ENCODE data around the gene PWP2. TPM values are rescaled to one million over a fixed set of nuclear protein-coding genes. Genes with fewer than 3 reads are reported as not detected.
"Not testable (repeated sequence)": the region's sequence is repeated elsewhere in the genome, so short reads cannot be mapped to it uniquely, and the experiment has no call there.

PWP2 gene
- total RNA-seq, 4 donors from 2014 or later = 5.6 to 63.5 (median 10.6) TPM

DNA sequence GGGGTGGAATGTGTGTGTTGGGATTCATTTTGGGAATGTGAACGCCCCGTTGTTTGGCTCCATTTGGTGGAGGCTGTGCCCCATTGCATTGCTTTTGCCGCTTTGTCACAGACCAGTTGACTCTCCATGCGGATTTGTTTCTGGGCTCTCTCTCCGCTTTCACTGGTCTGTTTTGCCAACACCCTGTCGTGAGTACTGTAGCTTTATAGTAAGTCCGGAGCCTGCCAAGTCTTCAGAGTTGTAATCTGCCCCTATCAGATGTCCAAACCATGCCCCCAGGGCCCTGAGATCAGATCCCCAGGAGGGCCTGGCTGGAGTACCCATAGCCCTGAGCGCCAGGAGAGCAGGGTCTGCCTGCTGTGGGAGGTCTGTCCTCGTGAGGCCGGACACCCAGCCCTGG is 43.1 kb downstream of the PWP2 start:
- H3K9me3 ChIP-seq, H3K36me3 ChIP-seq, H3K4me3 ChIP-seq, H3K27me3 ChIP-seq, H3K4me1 ChIP-seq, DNase-seq, H3K27ac ChIP-seq: not testable (repeated sequence)

DNA sequence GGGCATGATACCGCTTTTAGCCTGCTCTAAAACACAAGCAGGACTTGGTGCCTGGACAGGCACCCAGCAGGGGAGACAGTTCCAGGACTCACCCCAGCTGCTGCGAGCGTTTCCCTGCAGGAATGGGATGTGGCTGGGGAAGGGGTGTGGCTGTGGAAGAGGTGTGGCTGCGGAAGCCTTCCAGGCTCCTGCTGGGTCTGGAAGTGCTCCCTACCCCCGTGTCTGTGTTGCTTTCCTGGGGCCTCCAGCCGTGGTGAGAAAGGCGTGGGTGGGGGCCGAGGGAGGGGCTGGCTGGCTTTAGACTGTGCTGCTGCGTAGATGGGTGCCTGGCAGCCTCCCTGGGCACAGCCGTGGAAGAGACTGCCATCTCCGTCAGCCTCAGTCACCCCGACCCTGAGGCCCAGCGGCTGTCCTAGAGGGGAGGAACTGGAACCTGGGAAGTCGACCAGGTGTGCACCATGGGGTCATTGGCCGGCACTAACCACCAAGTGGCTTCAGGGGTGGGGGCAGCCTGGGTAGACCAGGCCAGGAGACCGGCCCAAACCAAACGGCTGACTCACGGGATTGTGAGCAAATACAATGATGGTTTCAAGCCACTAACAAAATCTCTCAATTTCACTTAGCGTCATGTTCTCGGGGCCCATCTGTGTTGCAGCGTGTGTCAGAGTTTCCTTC is 46.2 kb downstream of the PWP2 start:
- not testable (repeated sequence) for H3K27ac ChIP-seq, H3K4me3 ChIP-seq, H3K4me1 ChIP-seq, H3K27me3 ChIP-seq, DNase-seq, H3K9me3 ChIP-seq, H3K36me3 ChIP-seq

DNA sequence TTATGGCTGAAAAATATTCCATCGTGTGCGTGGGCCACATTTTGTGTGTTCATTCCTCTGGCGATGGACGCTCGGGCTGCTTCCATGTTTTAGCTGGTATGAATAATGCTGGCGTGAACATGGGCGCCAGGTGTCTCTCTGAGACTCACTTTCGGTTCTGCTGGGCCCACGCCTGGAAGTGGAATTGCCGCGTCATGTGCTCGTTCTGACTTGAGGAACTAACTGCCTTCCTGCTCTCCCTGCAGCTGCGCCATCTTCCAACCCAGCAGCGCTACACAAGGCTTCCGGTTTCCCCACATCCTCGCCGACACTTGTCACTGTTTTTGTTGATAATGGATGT is 46.7 kb downstream of the PWP2 start:
- peak in 2 of 3 donors; percentile 41 to 50 for DNase-seq
- H3K4me3 ChIP-seq, H3K4me1 ChIP-seq, H3K27ac ChIP-seq, H3K36me3 ChIP-seq, H3K9me3 ChIP-seq, H3K27me3 ChIP-seq: not testable (repeated sequence)

DNA sequence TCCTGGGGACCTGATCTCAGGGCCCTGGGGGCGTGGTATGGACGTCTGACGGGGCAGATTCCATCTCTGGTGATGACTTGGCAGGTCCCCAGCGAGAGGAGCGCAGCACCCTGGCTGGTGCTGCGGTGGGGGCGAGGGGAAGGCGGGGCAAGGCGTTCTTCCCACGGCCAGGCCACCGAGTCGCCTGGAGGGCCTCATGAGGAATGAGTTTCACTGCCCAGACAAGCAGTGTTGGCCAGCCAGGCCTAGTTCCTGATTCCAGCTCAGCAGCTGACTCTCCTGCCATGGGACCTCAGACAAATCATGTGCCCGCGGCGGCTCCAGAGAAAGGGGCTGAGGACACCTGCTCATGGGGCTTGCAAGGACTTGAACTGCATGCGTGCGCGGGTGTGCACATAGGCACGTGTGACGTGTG is 47.6 kb downstream of the PWP2 start:
- not testable (repeated sequence) for H3K4me1 ChIP-seq, DNase-seq, H3K4me3 ChIP-seq, H3K27ac ChIP-seq, H3K9me3 ChIP-seq, H3K27me3 ChIP-seq, H3K36me3 ChIP-seq

DNA sequence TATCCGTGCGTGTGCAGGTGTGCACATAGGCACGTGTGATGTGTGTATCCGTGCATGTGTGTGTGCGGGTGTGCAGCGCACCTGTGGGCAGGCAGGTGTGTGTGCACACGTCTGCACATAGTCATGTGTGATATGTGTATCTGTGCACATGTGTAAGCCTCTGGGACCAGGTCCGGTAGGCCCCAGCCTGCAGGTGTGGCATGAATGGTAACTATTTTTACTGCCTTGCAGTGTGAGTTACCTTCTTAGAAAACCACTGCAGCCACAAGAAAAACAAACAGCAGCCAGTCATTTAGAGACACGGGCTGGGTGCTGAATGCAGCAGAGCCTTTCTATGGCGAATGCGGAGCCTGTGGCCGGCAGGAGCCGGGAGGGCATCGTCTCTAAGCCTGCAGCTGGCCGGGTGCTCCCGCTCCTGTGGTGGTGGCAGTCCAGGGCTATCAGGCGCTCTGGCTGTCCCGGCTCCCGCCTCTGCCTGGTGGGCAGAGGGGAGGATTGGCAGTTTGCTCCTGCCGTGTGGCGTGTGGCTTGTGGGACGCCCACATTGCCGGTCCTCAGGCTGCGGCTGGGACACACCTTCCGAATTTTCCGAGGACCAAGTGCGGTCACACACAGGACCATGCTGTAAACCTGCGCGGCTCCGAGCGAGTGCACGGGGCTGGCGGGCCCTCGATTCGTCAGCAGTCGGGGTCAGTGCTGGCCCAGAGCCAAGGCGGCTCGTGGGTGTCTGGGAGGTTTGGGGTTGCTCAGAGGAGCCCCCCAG is 48.2 kb downstream of the PWP2 start:
- not testable (repeated sequence) for H3K27me3 ChIP-seq, H3K4me3 ChIP-seq
- H3K27ac ChIP-seq = peak overlapping the region in 1 of 4 donors; percentile 36

DNA sequence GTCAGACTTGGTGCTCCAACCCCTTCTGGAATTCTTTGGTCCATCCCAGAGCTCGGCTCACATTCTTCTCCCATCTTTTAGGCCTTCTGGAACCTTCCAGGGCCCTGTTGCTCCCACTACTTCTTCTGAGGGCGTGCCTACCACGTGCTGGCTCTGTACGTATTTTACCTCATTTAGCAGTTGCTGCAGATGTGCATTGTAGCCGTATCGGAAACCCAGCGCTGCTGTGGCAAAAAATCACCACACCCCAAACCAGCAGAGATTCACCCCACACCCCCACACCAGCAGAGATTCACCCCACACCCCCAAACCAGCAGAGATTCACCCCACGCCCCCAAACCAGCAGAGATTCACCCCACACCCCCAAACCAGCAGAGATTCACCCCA is 48.8 kb downstream of the PWP2 start:
- H3K9me3 ChIP-seq = not testable (repeated sequence)

More for the DNA sequence above, 48.2 kb downstream of the PWP2 start:
- not testable (repeated sequence) for H3K36me3 ChIP-seq, H3K4me1 ChIP-seq, H3K9me3 ChIP-seq, DNase-seq

DNA sequence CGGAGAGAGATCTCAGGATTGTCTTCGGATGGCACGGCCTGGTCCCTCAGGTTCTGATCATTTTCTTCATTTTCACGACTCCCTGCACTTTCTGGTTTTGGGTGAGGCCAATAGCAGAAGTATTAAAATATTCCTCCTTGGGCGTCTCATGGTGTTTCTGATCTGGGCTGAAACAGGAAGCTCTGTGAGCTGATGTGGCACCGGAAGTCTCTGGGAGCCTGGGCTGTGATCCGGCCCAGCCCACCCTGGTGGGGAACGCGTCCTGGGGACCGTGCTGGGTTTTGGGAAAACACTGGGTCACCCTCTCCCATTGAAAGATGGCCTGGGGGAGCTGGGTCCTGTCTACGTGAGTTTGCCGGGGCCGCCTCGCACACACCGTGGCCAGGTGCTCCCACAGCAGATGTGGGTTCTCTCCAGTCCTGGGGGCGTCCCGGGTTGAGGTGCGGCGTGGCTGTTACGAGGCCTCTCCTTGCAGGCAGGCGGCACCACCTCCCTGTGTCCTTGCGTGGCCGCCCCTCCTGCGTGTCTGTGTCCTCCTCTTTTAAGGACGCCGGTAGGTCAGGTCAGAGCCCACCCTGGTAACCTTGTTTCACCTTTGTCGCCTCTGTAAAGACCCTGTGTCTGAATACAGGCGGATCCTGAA is 50.4 kb downstream of the PWP2 start:
- not testable (repeated sequence) for H3K27me3 ChIP-seq, H3K4me1 ChIP-seq, H3K9me3 ChIP-seq, H3K27ac ChIP-seq, DNase-seq, H3K36me3 ChIP-seq, H3K4me3 ChIP-seq

More for the DNA sequence above, 48.8 kb downstream of the PWP2 start:
- H3K4me3 ChIP-seq, H3K27me3 ChIP-seq, H3K4me1 ChIP-seq, H3K36me3 ChIP-seq, H3K27ac ChIP-seq, DNase-seq: not testable (repeated sequence)

DNA sequence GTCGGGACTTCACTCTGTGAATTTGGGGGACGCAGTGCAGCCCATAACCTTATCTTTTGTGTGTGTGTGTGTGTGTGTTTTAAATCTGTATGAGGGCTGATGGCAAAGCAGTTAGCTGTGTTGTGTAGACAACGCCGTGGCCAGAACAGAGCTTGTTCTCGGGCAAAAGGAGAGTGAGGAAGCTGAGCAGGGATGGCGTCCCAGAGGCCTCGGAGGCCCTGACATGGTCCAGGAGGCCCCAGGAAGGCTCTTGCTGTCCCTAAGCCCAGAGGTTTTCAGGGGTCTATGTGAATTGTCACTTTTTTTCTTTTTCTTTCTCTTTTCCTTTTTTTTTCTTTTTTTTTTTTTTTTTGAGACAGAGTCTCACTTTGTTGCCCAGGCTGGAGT is 50.9 kb downstream of the PWP2 start:
- H3K27me3 ChIP-seq, H3K9me3 ChIP-seq, H3K36me3 ChIP-seq, H3K4me1 ChIP-seq, DNase-seq, H3K27ac ChIP-seq, H3K4me3 ChIP-seq: not testable (repeated sequence)

DNA sequence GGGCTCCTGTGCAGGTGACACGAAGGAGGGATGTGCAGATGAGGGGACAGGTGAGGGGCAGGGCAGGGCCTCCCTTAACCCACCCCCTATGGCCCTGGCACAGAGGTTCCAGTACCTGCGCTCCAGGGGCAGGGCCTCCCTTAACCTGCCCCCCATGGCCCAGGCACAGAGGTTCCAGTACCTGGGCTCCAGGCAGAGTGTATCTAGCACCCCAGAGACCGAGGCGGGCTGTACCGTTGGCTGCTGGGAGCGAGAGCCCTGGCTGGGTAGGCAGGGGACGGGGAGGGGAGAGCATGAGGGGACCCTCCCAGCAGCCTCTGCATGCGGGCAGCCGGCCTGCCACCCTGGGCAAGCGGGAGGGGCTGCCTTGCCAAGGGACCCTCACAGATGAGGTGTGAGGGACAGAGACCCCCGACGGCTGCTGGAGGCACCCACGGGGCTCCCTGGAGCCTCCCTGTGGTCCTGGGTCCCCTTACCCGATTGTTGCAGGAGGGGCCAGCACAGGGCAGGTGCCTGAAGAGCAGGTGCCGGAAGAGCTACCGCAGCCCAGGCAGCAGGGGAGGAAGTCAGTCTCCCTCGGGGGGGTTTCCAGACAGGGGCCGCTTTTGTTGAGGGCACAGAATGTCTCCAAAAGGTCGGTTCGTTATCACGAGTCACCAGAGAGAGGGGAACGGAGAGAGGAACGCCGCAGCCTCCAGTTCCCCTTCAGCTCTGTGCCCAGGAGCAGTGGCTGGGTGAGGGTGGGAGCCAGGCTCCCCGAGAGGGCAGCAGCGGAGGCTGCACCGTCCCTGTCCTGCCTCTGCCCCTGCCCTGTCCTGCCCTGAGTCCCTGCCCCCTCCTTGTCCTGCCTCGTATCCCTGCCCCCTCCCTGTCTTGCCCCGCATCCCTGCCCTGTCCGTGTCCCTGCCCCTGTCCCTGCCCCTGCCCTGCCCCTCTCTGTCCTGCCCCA is 52.4 kb downstream of the PWP2 start:
- H3K27me3 ChIP-seq, H3K9me3 ChIP-seq, H3K36me3 ChIP-seq, H3K4me1 ChIP-seq: not testable (repeated sequence)
- DNase-seq = peak in 2 of 3 donors; percentile 14 to 15
- H3K27ac ChIP-seq = peak overlapping the region in 2 of 4 donors; percentile 59 to 71
- peak overlapping the region in 1 of 4 donors; percentile 15 for H3K4me3 ChIP-seq

DNA sequence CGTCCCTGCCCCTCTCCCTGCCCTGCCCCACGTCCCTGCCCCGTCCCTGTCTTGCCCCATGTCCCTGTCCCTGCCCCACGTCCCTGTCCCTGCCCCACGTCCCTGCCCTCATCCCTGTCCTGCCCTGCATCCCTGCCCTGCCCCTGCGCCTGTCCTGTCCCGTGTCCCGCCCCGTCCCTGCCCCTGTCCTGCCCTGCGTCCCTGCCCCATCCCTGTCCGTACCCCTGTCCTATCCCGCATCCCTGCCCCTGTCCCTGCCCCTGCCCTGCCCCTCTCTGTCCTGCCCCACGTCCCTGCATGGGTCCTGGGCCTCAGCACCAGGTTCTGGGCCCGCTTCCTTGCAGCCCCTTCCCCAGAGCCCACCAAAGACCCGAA is 53.1 kb downstream of the PWP2 start:
- H3K27ac ChIP-seq, H3K27me3 ChIP-seq: not testable (repeated sequence)

DNA sequence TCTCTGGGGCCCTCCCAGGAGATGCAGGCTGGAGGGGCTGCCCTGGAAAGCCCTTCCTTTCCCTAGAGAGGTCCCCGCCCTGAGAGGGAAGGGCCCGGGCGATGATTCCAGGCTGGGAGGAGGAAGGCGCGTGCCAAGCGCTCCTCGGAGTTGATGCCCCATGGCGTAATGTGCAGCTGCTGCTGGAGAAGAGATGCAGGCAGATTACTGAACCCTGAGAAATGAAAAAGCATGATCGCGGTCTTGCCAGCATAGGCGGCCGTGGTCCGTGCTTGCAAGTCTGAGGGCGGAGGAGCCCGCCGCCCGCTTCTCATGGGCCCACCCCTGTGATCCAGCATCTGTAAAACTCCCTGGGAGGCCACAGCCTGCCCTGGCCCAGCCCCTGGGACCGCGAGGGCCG is 53.6 kb downstream of the PWP2 start:
- H3K36me3 ChIP-seq, H3K27me3 ChIP-seq, DNase-seq, H3K27ac ChIP-seq, H3K4me1 ChIP-seq, H3K4me3 ChIP-seq, H3K9me3 ChIP-seq: not testable (repeated sequence)

More for the DNA sequence above, 53.1 kb downstream of the PWP2 start:
- H3K4me1 ChIP-seq, DNase-seq, H3K9me3 ChIP-seq, H3K36me3 ChIP-seq, H3K4me3 ChIP-seq: not testable (repeated sequence)

DNA sequence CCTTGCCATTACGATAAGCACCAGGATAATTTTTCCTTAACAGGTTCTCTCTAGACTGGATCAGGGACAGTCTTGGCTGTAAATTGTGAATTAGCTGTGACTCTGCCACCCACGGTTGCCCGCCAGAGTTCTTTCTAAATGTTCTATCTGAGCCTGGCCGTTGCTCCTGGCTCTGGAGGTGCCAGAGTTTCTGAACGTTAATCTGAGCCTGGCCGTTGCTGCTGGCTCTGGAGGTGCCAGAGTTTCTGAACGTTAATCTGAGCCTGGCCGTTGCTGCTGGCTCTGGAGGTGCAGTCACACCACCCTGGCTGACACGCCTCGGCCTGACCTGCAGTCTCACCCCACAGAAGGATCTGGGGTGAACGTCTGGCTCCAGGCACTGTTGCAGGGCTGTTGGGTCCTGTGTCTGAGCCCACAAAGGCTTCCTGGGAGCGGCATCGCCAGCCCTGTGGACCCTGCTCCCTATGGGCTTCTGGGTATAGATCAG is 56.0 kb downstream of the PWP2 start:
- not testable (repeated sequence) for H3K9me3 ChIP-seq, H3K27ac ChIP-seq

DNA sequence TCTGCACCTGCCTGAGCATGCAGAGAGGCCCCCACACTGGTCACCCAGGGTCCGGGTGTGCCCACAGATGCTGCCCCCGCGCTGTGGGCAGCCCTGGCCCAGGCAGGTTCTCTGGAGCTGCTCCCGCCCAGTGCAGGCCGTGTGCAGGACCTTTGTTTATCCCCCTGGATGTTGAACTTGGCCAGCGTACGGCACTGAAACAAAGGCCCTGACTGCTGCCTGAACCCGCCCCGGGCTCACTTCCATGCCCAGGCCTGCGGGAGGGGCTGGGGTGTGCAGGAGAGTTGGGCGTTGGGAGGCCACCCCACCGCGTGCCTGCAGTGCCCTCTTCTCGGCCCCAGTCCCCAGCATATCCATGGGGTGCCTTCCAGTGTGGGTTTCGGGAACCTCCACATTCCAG is 58.7 kb downstream of the PWP2 start:
- not testable (repeated sequence) for H3K27ac ChIP-seq, H3K9me3 ChIP-seq, H3K36me3 ChIP-seq, H3K27me3 ChIP-seq, DNase-seq, H3K4me1 ChIP-seq, H3K4me3 ChIP-seq

More for the DNA sequence above, 56.0 kb downstream of the PWP2 start:
- DNase-seq, H3K4me1 ChIP-seq, H3K27me3 ChIP-seq, H3K36me3 ChIP-seq, H3K4me3 ChIP-seq: not testable (repeated sequence)

DNA sequence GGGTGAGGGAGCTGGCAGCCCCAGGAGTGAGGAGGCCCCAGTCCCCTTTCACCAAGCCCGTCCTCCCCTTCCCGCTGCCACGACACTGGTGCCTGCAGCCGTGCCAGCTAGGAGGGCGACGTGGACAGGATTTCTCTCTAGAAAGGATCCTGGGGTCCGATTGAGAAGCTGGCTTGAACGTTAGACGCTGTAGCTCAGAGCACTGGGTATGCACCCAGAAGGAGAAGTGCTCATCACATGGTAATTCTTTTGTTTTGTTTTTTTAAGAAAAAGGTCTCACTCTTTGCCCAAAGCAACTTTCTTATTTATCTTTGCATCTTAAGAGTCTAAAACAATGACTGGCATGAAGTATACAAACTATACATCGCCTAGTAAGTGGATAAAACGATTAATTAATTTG is 60.3 kb downstream of the PWP2 start:
- H3K4me3 ChIP-seq, H3K27me3 ChIP-seq, H3K9me3 ChIP-seq, H3K4me1 ChIP-seq, DNase-seq, H3K27ac ChIP-seq, H3K36me3 ChIP-seq: not testable (repeated sequence)

All from Peyer's patch (tissue), 4 donors.